Suprapubic skin (tissue), 4 donors: ENCODE data around the gene ELANE. TPM values are rescaled to one million over a fixed set of nuclear protein-coding genes. Genes with fewer than 3 reads are reported as not detected.

Experiments
- DNase-seq, 2 donors: peaks; one replicate each; pipeline ENCODE4 v3.0.0-alpha.2; 2019; ENCODE audit warnings: low spot score in 2 of 2
- H3K27ac ChIP-seq: fragments of 200-600 bp; sonication (generic); one replicate; pipeline ENCODE4 v1.5.1; 2019
- H3K27me3 ChIP-seq: fragments of 200-600 bp; sonication (generic); one replicate; pipeline ENCODE4 v1.5.1; 2019
- H3K36me3 ChIP-seq: fragments of 200-600 bp; sonication (generic); one replicate; pipeline ENCODE4 v1.5.1; 2019
- H3K4me1 ChIP-seq: fragments of 200-600 bp; sonication (generic); one replicate; pipeline ENCODE4 v1.5.1; 2019
- H3K4me3 ChIP-seq: fragments of 200-600 bp; sonication (generic); one replicate; pipeline ENCODE4 v1.5.1; 2019; ENCODE audit warnings: mild to moderate bottlenecking
- H3K9me3 ChIP-seq: fragments of 200-600 bp; sonication (generic); one replicate; pipeline ENCODE4 v1.5.1; 2019
- EP300 ChIP-seq: sonication (generic); formaldehyde crosslinking; IDR thresholded peaks from one replicate; pipeline ENCODE4 v1.6.1; 2017; ENCODE audit warnings: antibody characterized with exemption
- POLR2A ChIP-seq, 2 donors: fragments of 450-650 bp; IDR thresholded peaks; one replicate each; pipeline ENCODE4 v1.6.1; 2017; ENCODE audit warnings: antibody characterized with exemption in 2 of 2, mild to moderate bottlenecking in 2 of 2, moderate library complexity in 2 of 2
- POLR2AphosphoS5 ChIP-seq, 3 donors: sonication (generic); formaldehyde crosslinking; IDR thresholded peaks; one replicate each; pipeline ENCODE4 v1.6.1; 2017; ENCODE audit warnings: antibody characterized with exemption in 3 of 3
- WGBS: methylation state at CpG from one replicate; pipeline ENCODE4 v1.1.5; 2018; 5-methylcytosine and 5-hydroxymethylcytosine counted together
- total RNA-seq, 4 donors: library from RNA; depleted of rRNA; stranded (reverse); fragments of >200 nt; gene quantifications; one replicate each; pipeline ENCODE4 v1.1.0, GENCODE V29; 2016
- TF ChIP-seq, protein P1 (sequence below), 2 donors: fragments of 200-600 bp in 1 of 2; fragments of 450-650 bp in 1 of 2; sonication (generic) in 1 of 2; IDR thresholded peaks; one replicate each; pipeline ENCODE4 v1.5.1; 2016 to 2019; ENCODE audit warnings: antibody characterized with exemption in 2 of 2, mild to moderate bottlenecking in 1 of 2, moderate library complexity in 1 of 2

Gene ELANE
- total RNA-seq, 4 donors from 2014 or later: 0.79 TPM; not detected in 3

- Histone ChIP-seq H3K36me3 (peaks cover 12% of the 10 kb centered on the region), H3K4me1 (peaks cover 9% of the 10 kb centered on the region), H3K27ac (no peak overlapping the region), H3K4me3 (no peak overlapping the region), H3K27me3 (no peaks in the 10 kb centered on the region), H3K9me3 (no peaks in the 10 kb centered on the region)
- TF ChIP-seq EP300: no peak
- TF ChIP-seq POLR2A (IDR thresholded peaks at IDR 0.05): no peak
- no peak for TF ChIP-seq POLR2AphosphoS5 (IDR thresholded peaks at IDR 0.05)
- TF ChIP-seq, protein P1, sequence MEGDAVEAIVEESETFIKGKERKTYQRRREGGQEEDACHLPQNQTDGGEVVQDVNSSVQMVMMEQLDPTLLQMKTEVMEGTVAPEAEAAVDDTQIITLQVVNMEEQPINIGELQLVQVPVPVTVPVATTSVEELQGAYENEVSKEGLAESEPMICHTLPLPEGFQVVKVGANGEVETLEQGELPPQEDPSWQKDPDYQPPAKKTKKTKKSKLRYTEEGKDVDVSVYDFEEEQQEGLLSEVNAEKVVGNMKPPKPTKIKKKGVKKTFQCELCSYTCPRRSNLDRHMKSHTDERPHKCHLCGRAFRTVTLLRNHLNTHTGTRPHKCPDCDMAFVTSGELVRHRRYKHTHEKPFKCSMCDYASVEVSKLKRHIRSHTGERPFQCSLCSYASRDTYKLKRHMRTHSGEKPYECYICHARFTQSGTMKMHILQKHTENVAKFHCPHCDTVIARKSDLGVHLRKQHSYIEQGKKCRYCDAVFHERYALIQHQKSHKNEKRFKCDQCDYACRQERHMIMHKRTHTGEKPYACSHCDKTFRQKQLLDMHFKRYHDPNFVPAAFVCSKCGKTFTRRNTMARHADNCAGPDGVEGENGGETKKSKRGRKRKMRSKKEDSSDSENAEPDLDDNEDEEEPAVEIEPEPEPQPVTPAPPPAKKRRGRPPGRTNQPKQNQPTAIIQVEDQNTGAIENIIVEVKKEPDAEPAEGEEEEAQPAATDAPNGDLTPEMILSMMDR (IDR thresholded peaks at IDR 0.05): no peak
- DNase-seq: no peak
- WGBS: 80% methylated on average over 1 of the region's 32 CpGs
Observed at GRCh38 chr19:903266-903797, 51.2 kb downstream of the ELANE start.

DNA sequence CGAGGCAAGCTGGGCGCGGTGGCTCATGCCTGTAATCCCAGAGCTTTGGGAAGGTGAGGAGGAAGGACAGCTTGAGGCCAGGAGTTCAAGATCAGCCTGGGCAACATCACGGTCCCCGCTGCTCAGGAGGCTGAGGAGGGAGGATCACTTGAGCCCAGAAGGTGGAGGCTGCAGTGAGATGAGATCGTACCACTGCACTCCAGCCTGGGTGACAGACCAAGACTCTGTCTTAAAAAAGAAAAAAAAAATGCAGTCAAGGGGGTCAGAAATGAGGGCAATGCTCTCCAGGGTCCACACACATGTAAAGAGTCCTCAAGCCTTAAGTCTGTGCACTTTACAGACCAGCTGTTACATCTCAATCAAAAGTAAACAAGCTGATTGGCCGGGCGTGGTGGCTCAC is 52.4 kb downstream of the ELANE start:
- H3K27me3 ChIP-seq: no peaks in the 10 kb centered on the region
- DNase-seq: no peak
- no peak overlapping the region for H3K4me3 ChIP-seq
- TF ChIP-seq POLR2AphosphoS5 (IDR thresholded peaks at IDR 0.05) (no peak), EP300 (no peak), POLR2A (IDR thresholded peaks at IDR 0.05) (no peak)
- TF ChIP-seq, protein P1 (IDR thresholded peaks at IDR 0.05): no peak
- H3K9me3 ChIP-seq: no peaks in the 10 kb centered on the region
- WGBS: 91% methylated on average over 8 of the region's 8 CpGs
- H3K4me1 ChIP-seq: peaks cover 20% of the 10 kb centered on the region
- peaks cover 3% of the 10 kb centered on the region for H3K36me3 ChIP-seq
- no peak overlapping the region for H3K27ac ChIP-seq

Other genes with a start within 250 kb of the ELANE start
- gene POLRMT, start 218.8 kb upstream of the ELANE start, total RNA-seq: 10 to 100 TPM; 26.0 to 60.4 (median 46.3) TPM
- gene FGF22, start 212.4 kb upstream of the ELANE start, total RNA-seq: 10 to 100 TPM in 2 of 4 donors, 1 to 10 TPM in 2; 5.2 to 13.0 (median 9.2) TPM
- 100 to 1,000 TPM in 3 of 4 donors, 10 to 100 TPM in 1; 96.0 to 118 (median 106) TPM for gene RNF126, start 189.1 kb upstream of the ELANE start, total RNA-seq
- 10 to 100 TPM; 19.6 to 61.4 (median 59.0) TPM for gene FSTL3, start 175.9 kb upstream of the ELANE start, total RNA-seq
- not detected for gene PRSS57, start 156.9 kb upstream of the ELANE start, total RNA-seq
- 10 to 100 TPM; 19.4 to 45.4 (median 24.2) TPM for gene PALM, start 143.4 kb upstream of the ELANE start, total RNA-seq
- gene MISP, start 101.2 kb upstream of the ELANE start, total RNA-seq: 1 to 10 TPM in 2 of 4 donors, under 1 TPM in 1, not detected in 1; 0.60 to 6.5 (median 2.0) TPM
- 100 to 1,000 TPM; 152 to 227 (median 174) TPM for gene PTBP1, start 54.9 kb upstream of the ELANE start, total RNA-seq
- not detected for gene PLPPR3, start 30.3 kb upstream of the ELANE start, total RNA-seq
- gene AZU1, start 24.5 kb upstream of the ELANE start, total RNA-seq: under 1 TPM in 1 of 4 donors, not detected in 3; 0.79 TPM
- not detected for gene PRTN3, start 11.3 kb upstream of the ELANE start, total RNA-seq
- gene CFD, start 7.4 kb downstream of the ELANE start, total RNA-seq: 100 to 1,000 TPM; 195 to 332 (median 294) TPM
- 10 to 100 TPM; 45.1 to 63.9 (median 57.0) TPM for gene MED16, start 40.9 kb downstream of the ELANE start, total RNA-seq
- not detected for gene RNU6-9, start 41.2 kb downstream of the ELANE start, total RNA-seq
- 10 to 100 TPM; 41.3 to 58.3 (median 51.2) TPM for gene R3HDM4, start 60.9 kb downstream of the ELANE start, total RNA-seq
- gene KISS1R, start 65.0 kb downstream of the ELANE start, total RNA-seq: under 1 TPM in 1 of 4 donors, not detected in 3; 0.29 TPM
- gene ARID3A, start 73.7 kb downstream of the ELANE start, total RNA-seq: 1 to 10 TPM; 4.7 to 7.5 (median 6.1) TPM
- 10 to 100 TPM; 25.0 to 52.6 (median 42.2) TPM for gene WDR18, start 132.0 kb downstream of the ELANE start, total RNA-seq
- 1 to 10 TPM in 1 of 4 donors, under 1 TPM in 1, not detected in 2; 0.13 to 1.1 TPM for gene GRIN3B, start 148.1 kb downstream of the ELANE start, total RNA-seq
- gene TMEM259, start 168.8 kb downstream of the ELANE start, total RNA-seq: 100 to 1,000 TPM; 165 to 349 (median 243) TPM
- not detected for gene RNU6-2, start 169.2 kb downstream of the ELANE start, total RNA-seq
- 10 to 100 TPM; 44.0 to 75.1 (median 68.4) TPM for gene CNN2, start 174.3 kb downstream of the ELANE start, total RNA-seq
- 10 to 100 TPM; 29.8 to 97.6 (median 47.5) TPM for gene ABCA7, start 187.8 kb downstream of the ELANE start, total RNA-seq
- 10 to 100 TPM; 11.5 to 13.4 (median 12.6) TPM for gene ARHGAP45, start 214.9 kb downstream of the ELANE start, total RNA-seq
- 100 to 1,000 TPM in 3 of 4 donors, 10 to 100 TPM in 1; 84.1 to 142 (median 111) TPM for gene POLR2E, start 243.1 kb downstream of the ELANE start, total RNA-seq